Measurements from ENCODE around the gene HOXC6.
A peak's percentile ranks its signal among the peaks of the same experiment; 100 is the strongest.

HOXC6 gene

GRCh38 chr12:54019091-54019811 lies 9.0 kb upstream of the HOXC6 start:
- H3K9me3 ChIP-seq (ENCODE audit: control insufficient read depth, low read length), result no peaks in the 10 kb centered on the region
- H3K27ac ChIP-seq (ENCODE audit: low read length, poor library complexity, severe bottlenecking), result peak overlapping the region; percentile 93
- H3K23ac ChIP-seq (ENCODE audit: low read length in 2 of 2), result peak overlapping the region; percentile 20 to 98
- peaks cover 30% of the 10 kb centered on the region for H3K4me1 ChIP-seq (ENCODE audit: control insufficient read depth, insufficient read depth, low read depth, low read length)
- H2AK5ac ChIP-seq (ENCODE audit: low read length, severe bottlenecking), result peak overlapping the region; percentile 26
- no peaks in the 10 kb centered on the region for H3K79me1 ChIP-seq (replicated peaks; ENCODE audit: low read length, poor library complexity, severe bottlenecking)
- peak overlapping the region; percentile 99 for H4K91ac ChIP-seq (ENCODE audit: low read length)
- peak overlapping the region; percentile 30 to 99 for H3K14ac ChIP-seq (ENCODE audit: low read length in 2 of 2)
- peak overlapping the region; percentile 96 for H3K9ac ChIP-seq (ENCODE audit: low read length)
- no peaks in the 10 kb centered on the region for H3K27me3 ChIP-seq (ENCODE audit: control insufficient read depth in 1 of 2, insufficient read depth in 1 of 2, low read length in 2 of 2)
- H3K4me3 ChIP-seq (ENCODE audit: insufficient read depth in 1 of 2, low read depth in 1 of 2, low read length in 2 of 2), result peak overlapping the region; percentile 57 to 91
- H3K4ac ChIP-seq (ENCODE audit: low read depth in 1 of 2, low read length in 2 of 2), result peak overlapping the region; percentile 93 to 95
- peak overlapping the region; percentile 99 for H3K18ac ChIP-seq (ENCODE audit: low read depth in 1 of 2, low read length in 2 of 2)
- peak overlapping the region; percentile 92 for H2BK15ac ChIP-seq (ENCODE audit: low read depth, poor library complexity, severe bottlenecking)
- WGBS, result 2% methylated on average over 37 of the region's 43 CpGs
- H2AFZ ChIP-seq (ENCODE audit: low read depth, low read length), result no peak overlapping the region
- peak overlapping the region; percentile 95 for H4K8ac ChIP-seq (ENCODE audit: low read length)
- H3K36me3 ChIP-seq (ENCODE audit: control insufficient read depth in 1 of 2, insufficient read depth in 2 of 2, low read depth in 1 of 2, low read length in 2 of 2), result no peaks in the 10 kb centered on the region
- peak overlapping the region; percentile 93 for H3K4me2 ChIP-seq (ENCODE audit: low read length, poor library complexity, severe bottlenecking)
- peak overlapping the region; percentile 100 for H2BK120ac ChIP-seq (ENCODE audit: low read depth, low read length)
- H2BK5ac ChIP-seq (ENCODE audit: low read depth, low read length, poor library complexity, severe bottlenecking), result peak overlapping the region; percentile 95
- H2BK12ac ChIP-seq (ENCODE audit: low read length in 2 of 2), result peak overlapping the region; percentile 21 to 70
- peak; percentile 72 for DNase-seq

DNA sequence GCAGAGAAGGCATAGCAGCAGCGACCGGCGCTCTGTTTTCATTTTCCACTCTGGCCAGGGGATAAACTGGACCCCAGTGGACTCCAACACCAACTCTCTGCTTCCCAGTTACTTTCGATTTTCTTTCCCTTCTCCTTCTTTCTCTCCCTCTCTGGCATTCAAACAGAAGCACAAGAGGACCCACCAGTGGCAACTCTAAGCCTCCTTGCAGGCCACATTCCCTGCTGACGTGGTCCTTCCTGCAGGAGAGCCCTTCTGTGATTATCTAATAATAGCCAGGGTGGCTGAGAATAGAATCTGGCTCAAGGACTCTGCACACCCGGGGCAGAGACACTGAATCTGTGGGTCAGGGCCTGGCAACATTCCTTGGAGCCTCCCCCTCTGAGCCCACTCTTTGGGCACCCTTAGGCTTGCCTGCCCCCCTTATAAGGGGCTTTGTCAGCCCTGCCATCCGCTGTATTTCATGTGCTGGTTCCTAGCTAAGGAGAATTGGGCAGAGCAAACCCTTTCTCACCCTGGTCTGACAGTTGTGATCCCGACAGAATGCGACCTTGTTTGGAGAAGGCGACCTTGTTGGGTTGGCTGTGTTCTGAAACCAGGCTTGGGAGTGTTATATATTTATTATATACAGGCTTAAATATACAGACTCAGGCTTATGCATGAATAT lies 8.2 kb upstream of the HOXC6 start:
- 3% methylated on average over 7 of the region's 10 CpGs for WGBS
- H2BK15ac ChIP-seq (ENCODE audit: low read depth, poor library complexity, severe bottlenecking), result peak overlapping the region; percentile 92
- H3K4me2 ChIP-seq (ENCODE audit: low read length, poor library complexity, severe bottlenecking), result peak overlapping the region; percentile 93

GRCh38 chr12:54020591-54021405 lies 7.4 kb upstream of the HOXC6 start:
- peak overlapping the region; percentile 57 for H2AK5ac ChIP-seq (ENCODE audit: low read length, severe bottlenecking)
- WGBS, result 29% methylated on average over 23 of the region's 23 CpGs

More for the DNA sequence above, 8.2 kb upstream of the HOXC6 start:
- DNase-seq, result peak; percentile 87
- peak overlapping the region; percentile 100 for H2BK120ac ChIP-seq (ENCODE audit: low read depth, low read length)
- peaks cover 31% of the 10 kb centered on the region for H3K4me1 ChIP-seq (ENCODE audit: control insufficient read depth, insufficient read depth, low read depth, low read length)
- H2BK12ac ChIP-seq (ENCODE audit: low read length in 2 of 2), result peak overlapping the region; percentile 23 to 75
- H3K36me3 ChIP-seq (ENCODE audit: control insufficient read depth in 1 of 2, insufficient read depth in 2 of 2, low read depth in 1 of 2, low read length in 2 of 2), result no peaks in the 10 kb centered on the region
- peak overlapping the region; percentile 96 for H4K8ac ChIP-seq (ENCODE audit: low read length)
- H3K79me1 ChIP-seq (replicated peaks; ENCODE audit: low read length, poor library complexity, severe bottlenecking), result no peaks in the 10 kb centered on the region
- H2BK5ac ChIP-seq (ENCODE audit: low read depth, low read length, poor library complexity, severe bottlenecking), result peak overlapping the region; percentile 95
- peak overlapping the region; percentile 37 to 86 for H3K4me3 ChIP-seq (ENCODE audit: insufficient read depth in 1 of 2, low read depth in 1 of 2, low read length in 2 of 2)
- H3K23ac ChIP-seq (ENCODE audit: low read length in 2 of 2), result peak overlapping the region in 1 of 2 experiments; percentile 85
- no peaks in the 10 kb centered on the region for H3K27me3 ChIP-seq (ENCODE audit: control insufficient read depth in 1 of 2, insufficient read depth in 1 of 2, low read length in 2 of 2)
- peak overlapping the region; percentile 96 for H3K9ac ChIP-seq (ENCODE audit: low read length)
- H3K18ac ChIP-seq (ENCODE audit: low read depth in 1 of 2, low read length in 2 of 2), result peak overlapping the region; percentile 70 to 99
- peak overlapping the region in 1 of 2 experiments; percentile 93 for H3K4ac ChIP-seq (ENCODE audit: low read depth in 1 of 2, low read length in 2 of 2)
- peak overlapping the region; percentile 93 for H3K27ac ChIP-seq (ENCODE audit: low read length, poor library complexity, severe bottlenecking)
- peak overlapping the region; percentile 71 for H2AK5ac ChIP-seq (ENCODE audit: low read length, severe bottlenecking)
- no peaks in the 10 kb centered on the region for H3K9me3 ChIP-seq (ENCODE audit: control insufficient read depth, low read length)
- H4K91ac ChIP-seq (ENCODE audit: low read length), result peak overlapping the region; percentile 80
- no peak overlapping the region for H2AFZ ChIP-seq (ENCODE audit: low read depth, low read length)
- H3K14ac ChIP-seq (ENCODE audit: low read length in 2 of 2), result peak overlapping the region in 1 of 2 experiments; percentile 63

More at GRCh38 chr12:54020591-54021405, 7.4 kb upstream of the HOXC6 start:
- H3K4me3 ChIP-seq (ENCODE audit: insufficient read depth in 1 of 2, low read depth in 1 of 2, low read length in 2 of 2), result peak overlapping the region; percentile 45 to 86
- H2AFZ ChIP-seq (ENCODE audit: low read depth, low read length), result no peak overlapping the region
- no peaks in the 10 kb centered on the region for H3K9me3 ChIP-seq (ENCODE audit: control insufficient read depth, low read length)
- H4K91ac ChIP-seq (ENCODE audit: low read length), result peak overlapping the region; percentile 48
- H3K4me1 ChIP-seq (ENCODE audit: control insufficient read depth, insufficient read depth, low read depth, low read length), result peaks cover 30% of the 10 kb centered on the region
- H2BK15ac ChIP-seq (ENCODE audit: low read depth, poor library complexity, severe bottlenecking), result peak overlapping the region; percentile 93
- H4K8ac ChIP-seq (ENCODE audit: low read length), result peak overlapping the region; percentile 90
- H2BK120ac ChIP-seq (ENCODE audit: low read depth, low read length), result peak overlapping the region; percentile 94
- peak overlapping the region in 1 of 2 experiments; percentile 77 for H3K14ac ChIP-seq (ENCODE audit: low read length in 2 of 2)
- peak; percentile 43 for DNase-seq
- peaks cover 0 to 3% of the 10 kb centered on the region in 2 experiments for H3K27me3 ChIP-seq (ENCODE audit: control insufficient read depth in 1 of 2, insufficient read depth in 1 of 2, low read length in 2 of 2)
- no peaks in the 10 kb centered on the region for H3K36me3 ChIP-seq (ENCODE audit: control insufficient read depth in 1 of 2, insufficient read depth in 2 of 2, low read depth in 1 of 2, low read length in 2 of 2)
- H3K4me2 ChIP-seq (ENCODE audit: low read length, poor library complexity, severe bottlenecking), result peak overlapping the region; percentile 93
- peak overlapping the region in 1 of 2 experiments; percentile 29 for H3K23ac ChIP-seq (ENCODE audit: low read length in 2 of 2)
- H2BK12ac ChIP-seq (ENCODE audit: low read length in 2 of 2), result peak overlapping the region; percentile 3 to 90
- peak overlapping the region; percentile 93 for H3K27ac ChIP-seq (ENCODE audit: low read length, poor library complexity, severe bottlenecking)
- no peaks in the 10 kb centered on the region for H3K79me1 ChIP-seq (replicated peaks; ENCODE audit: low read length, poor library complexity, severe bottlenecking)
- H3K4ac ChIP-seq (ENCODE audit: low read depth in 1 of 2, low read length in 2 of 2), result peak overlapping the region; percentile 71 to 94
- H3K9ac ChIP-seq (ENCODE audit: low read length), result peak overlapping the region; percentile 96
- H3K18ac ChIP-seq (ENCODE audit: low read depth in 1 of 2, low read length in 2 of 2), result peak overlapping the region; percentile 93 to 96
- peak overlapping the region; percentile 39 for H2BK5ac ChIP-seq (ENCODE audit: low read depth, low read length, poor library complexity, severe bottlenecking)

Data from mesenchymal stem cell (in vitro differentiated cells and primary cell).